Epithelial cell of proximal tubule (primary cell): ENCODE results near the gene FXYD7. TPM values are rescaled to one million over a fixed set of nuclear protein-coding genes. Genes with fewer than 3 reads are reported as not detected.
"Not testable (repeated sequence)": the region's sequence is repeated elsewhere in the genome, so short reads cannot be mapped to it uniquely, and the experiment has no call there.

Source experiments
- DNase-seq: peaks from one replicate; pipeline ENCODE4 v3.0.0-alpha.2; 2011; ENCODE audit warnings: low read depth
- H3K4me3 ChIP-seq: 2 replicates; pipeline ENCODE4 v1.5.1; 2011; ENCODE audit warnings: low read depth, mild to moderate bottlenecking, low read length
- total RNA-seq: library from RNA; depleted of rRNA; stranded (reverse); fragments of >200 nt; gene quantifications from 2 replicates; pipeline ENCODE4 v1.2.3, GENCODE V29; 2015
- TF ChIP-seq, protein P1 (sequence below): conservative IDR thresholded peaks from 2 replicates; pipeline ENCODE4 v1.5.1; 2012; ENCODE audit warnings: low read depth, mild to moderate bottlenecking, low read length

FXYD7 gene
- total RNA-seq, 1 donor from 2014 or later, result not detected

DNA sequence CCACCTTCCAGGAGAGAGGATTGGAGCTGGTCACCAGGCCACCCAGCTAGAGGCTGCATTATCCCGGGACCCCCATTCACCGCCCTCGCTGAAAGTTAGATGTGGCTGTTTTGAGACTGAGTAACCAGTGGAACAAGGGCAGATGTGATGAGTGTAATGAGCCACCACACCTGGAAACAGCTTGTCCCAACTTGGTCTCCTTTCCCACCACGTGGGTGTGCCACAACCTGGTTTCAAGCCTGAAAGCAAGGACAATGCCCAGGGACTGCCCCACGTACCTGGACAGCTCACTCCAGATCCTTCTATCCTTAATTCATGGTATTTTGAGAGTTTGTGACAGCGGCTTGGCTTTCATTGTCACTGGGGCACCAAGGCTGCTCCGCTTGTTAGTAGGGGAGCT is 15.2 kb upstream of the FXYD7 start:
- H3K4me3 ChIP-seq, result no peak overlapping the region
- TF ChIP-seq, protein P1, sequence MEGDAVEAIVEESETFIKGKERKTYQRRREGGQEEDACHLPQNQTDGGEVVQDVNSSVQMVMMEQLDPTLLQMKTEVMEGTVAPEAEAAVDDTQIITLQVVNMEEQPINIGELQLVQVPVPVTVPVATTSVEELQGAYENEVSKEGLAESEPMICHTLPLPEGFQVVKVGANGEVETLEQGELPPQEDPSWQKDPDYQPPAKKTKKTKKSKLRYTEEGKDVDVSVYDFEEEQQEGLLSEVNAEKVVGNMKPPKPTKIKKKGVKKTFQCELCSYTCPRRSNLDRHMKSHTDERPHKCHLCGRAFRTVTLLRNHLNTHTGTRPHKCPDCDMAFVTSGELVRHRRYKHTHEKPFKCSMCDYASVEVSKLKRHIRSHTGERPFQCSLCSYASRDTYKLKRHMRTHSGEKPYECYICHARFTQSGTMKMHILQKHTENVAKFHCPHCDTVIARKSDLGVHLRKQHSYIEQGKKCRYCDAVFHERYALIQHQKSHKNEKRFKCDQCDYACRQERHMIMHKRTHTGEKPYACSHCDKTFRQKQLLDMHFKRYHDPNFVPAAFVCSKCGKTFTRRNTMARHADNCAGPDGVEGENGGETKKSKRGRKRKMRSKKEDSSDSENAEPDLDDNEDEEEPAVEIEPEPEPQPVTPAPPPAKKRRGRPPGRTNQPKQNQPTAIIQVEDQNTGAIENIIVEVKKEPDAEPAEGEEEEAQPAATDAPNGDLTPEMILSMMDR, result no peak
- no peak for DNase-seq

DNA sequence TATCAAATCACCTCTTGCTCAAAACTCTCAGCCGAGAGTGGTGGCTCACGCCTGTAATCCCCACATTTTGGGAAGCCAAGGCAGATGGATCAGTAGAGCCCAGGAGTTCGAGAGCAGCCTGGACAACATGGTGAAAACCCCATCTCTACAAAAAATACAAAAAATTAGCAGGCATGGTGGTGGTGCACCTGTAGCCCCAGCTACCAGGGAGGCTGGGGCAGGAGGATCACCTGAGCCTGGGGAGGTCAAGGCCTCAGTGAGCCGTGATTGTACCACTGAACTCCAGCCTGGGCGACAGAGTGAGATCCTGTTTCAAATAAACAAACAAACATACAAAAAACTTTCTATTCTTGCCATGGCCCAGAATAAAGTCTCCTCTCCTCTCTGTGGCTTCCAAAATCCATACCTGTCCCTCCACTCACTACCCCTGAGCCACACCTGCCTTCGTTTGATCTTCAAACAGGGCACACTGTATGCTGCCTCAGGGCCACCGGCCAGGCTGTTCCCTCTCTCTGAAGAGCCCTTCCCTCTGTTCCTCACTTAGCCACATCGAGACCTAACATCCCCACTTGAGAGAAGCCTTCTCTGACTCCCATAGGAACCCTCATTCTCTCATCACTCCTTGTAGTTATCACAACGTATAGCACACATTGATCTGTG is 14.5 kb upstream of the FXYD7 start:
- TF ChIP-seq, protein P1, result no peak
- no peak overlapping the region for H3K4me3 ChIP-seq
- DNase-seq, result no peak

DNA sequence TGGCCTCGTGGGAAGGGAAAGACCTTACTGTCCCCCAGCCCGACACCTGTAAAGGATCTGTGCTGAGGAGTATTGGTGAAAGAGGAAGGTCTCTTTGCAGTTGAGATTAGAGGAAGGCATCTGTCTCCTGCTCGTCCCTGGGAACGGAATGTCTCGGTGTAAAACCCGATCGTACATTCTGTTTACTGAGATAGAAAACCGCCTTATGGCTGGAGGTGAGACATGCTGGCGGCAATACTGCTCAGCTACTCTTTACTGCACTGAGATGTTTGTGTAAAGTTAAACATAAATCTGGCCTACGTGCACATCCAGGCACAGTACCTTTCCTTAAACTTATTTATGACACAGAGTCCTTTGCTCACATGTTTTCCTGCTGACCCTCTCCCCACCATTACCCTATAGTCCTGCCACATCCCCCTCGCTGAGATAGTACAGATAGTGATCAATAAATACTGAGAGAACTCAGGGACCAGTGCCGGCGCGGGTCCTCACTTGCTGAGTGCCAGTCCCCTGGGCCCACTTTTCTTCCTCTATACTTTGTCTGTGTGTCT is 13.3 kb upstream of the FXYD7 start:
- DNase-seq, result not testable (repeated sequence)

DNA sequence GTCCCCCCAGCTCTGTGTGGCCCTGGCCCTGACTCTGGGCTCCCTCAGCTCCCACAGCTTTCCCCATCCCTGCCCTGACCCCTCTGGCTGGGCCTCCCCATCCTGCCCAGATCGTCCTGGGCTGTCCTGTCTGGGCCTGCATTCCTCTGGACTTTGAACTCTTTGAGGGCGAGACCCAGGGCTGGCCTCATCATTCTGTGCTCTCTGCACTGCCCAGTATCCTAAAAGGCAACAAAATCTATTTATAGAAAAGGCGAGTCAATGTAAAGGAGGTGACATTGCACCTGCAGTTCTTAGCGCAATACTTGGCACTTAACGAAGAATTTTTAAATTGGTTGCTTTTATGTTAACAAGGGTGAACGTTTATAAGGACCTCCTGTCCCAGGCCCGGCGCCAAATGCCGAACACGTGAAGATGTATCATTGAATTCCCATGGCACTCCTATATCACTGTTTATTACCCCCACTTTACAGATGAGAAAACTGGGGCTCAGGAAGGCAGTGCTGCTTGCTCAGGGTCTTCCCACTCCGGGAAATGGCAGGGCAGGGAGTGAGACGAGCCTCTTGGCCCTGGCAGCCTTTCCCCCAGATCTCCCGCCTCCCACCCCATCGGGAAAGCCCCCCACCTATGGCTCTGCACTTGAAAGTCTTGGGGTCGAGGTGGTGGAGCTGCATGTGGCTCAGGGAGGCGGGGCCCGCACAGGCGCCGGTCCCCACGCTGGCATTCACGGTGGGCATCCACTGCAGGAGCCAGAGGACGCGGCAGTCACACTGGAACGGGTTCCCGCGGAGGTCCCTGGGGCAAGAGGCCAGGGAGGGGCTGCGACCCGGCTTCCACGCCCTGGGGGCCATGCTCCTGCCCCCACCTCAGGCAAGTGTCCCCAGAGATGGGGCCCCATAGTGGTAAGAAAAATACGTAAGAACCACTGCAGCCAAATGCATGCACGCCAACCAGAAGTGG is 12.0 kb upstream of the FXYD7 start:
- TF ChIP-seq, protein P1, result no peak
- DNase-seq, result no peak
- H3K4me3 ChIP-seq, result no peak overlapping the region

More for the DNA sequence above, 13.3 kb upstream of the FXYD7 start:
- not testable (repeated sequence) for H3K4me3 ChIP-seq

- TF ChIP-seq, protein P1, result no peak
- H3K4me3 ChIP-seq, result no peak overlapping the region
- DNase-seq, result no peak
These were observed 10.8 kb upstream of the FXYD7 start for GRCh38 chr19:35132254-35132653.

DNA sequence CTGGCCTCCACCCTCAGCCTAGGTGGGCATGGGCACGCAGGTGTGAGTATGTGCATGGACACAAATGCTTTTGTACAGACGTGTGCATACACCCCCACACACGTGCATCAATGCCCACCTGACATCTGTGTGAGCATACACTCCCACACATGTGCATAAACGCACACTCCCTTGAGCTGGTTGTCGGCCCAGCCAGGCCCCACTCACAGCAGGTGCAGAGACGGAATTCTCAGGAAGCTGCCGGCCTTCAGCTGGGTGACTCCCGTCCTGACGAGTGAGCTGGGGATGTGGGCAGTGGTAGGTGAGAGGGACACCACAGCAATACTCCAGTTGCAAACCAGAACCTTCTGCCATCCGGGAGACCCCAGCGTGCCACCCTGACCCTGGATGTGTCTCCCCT is 9.2 kb upstream of the FXYD7 start:
- H3K4me3 ChIP-seq, result no peak overlapping the region
- no peak for DNase-seq
- TF ChIP-seq, protein P1, result no peak

DNA sequence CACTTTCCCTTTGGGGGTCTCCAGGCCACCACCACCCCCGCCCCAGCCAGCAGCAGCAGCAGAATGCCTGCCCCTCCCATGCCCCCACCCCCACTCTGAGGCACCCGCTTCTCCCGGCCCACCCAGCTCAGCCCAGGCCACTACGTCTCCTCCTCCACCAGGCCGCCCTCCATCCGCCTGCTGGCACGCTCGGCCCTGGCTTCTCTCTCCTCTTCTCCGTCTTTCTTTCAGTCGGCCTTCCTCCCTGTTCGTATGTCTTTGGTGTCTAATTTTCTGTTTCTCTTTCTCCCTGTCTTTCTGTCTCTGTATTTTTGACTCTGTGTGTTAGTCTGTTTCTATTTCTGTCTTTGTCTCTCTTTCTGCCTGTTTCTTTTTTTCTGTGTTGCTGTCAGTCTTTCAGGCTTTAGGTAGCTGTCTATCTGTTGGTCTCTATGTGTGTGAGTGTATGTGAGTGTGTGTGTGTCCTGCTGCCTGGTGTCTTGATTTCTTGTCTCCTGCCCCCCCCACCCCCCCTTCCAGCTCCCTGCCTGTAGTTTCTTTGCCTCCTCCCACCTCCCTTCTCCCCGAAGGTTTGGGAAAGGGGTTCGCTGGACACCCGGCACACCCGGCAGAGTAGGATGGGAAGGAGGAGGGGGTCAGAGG is 8.3 kb upstream of the FXYD7 start, which contains the start of gene LGI4:
LGI4 (minus strand) TSS at position 459 of the 642 bp plus-strand sequence; CDS start at position 80, 379 bp downstream.
- TF ChIP-seq, protein P1, result no peak
- no peak for DNase-seq
- no peak within 1 kb of the TSS for H3K4me3 ChIP-seq
